ENCODE measurements around the gene ENPP3. TPM values are rescaled to one million over a fixed set of nuclear protein-coding genes. Genes with fewer than 3 reads are reported as not detected.

Gene ENPP3
- total and polyA plus RNA-seq, 9 of the 15 experiments (the other 6 are each of a cell fraction or from before 2014, with no cell fraction given): 14.0 to 32.8 (median 21.6) TPM

GRCh38 chr6:131627724-131628682 is 9.1 kb upstream of the ENPP3 start, which contains the start of gene MED23 (continued):
- peak; percentile 98 for TF ChIP-seq CTCFL (IDR thresholded peaks at IDR 0.05; ENCODE audit: borderline replicate concordance, insufficient read depth, low read depth, low read length, poor library complexity, severe bottlenecking)
- TF ChIP-seq HDAC3 (IDR thresholded peaks at IDR 0.05; ENCODE audit: borderline replicate concordance, partially characterized antibody): peak; percentile 19
- no peak for TF ChIP-seq ZNF436 (CRISPR knock-in tag; IDR thresholded peaks at IDR 0.05)
- TF ChIP-seq TEAD2 (tag; IDR thresholded peaks at IDR 0.05): no peak
- no peak for TF ChIP-seq CBFA2T3 (IDR thresholded peaks at IDR 0.05)
- no peak for TF ChIP-seq TFAM (CRISPR knock-in tag; conservative IDR thresholded peaks at IDR 0.05)
- peak; percentile 100 for TF ChIP-seq GABPB1 (CRISPR knock-in tag; IDR thresholded peaks at IDR 0.05)
- TF ChIP-seq ZNF316 (IDR thresholded peaks at IDR 0.05): no peak
- TF ChIP-seq ELK1 (CRISPR knock-in tag; IDR thresholded peaks at IDR 0.05): no peak
- TF ChIP-seq RNF2 (IDR thresholded peaks at IDR 0.05): peak; percentile 84
- TF ChIP-seq ETS1 (conservative IDR thresholded peaks at IDR 0.05; ENCODE audit: control insufficient read depth, low read depth, low read length): peak; percentile 94
- TF ChIP-seq MTA3 (IDR thresholded peaks at IDR 0.05; ENCODE audit: borderline replicate concordance): peak; percentile 94; the same call in 1 of the 2 replicates
- peak; percentile 23; the same call in 1 of the 2 replicates for TF ChIP-seq BCOR (IDR thresholded peaks at IDR 0.05)
- no peak for TF ChIP-seq CHCHD3 (CRISPR knock-in tag; IDR thresholded peaks at IDR 0.05)
- TF ChIP-seq TAF9B (IDR thresholded peaks at IDR 0.05; ENCODE audit: partially characterized antibody): peak; percentile 94
- TF ChIP-seq ZNF324 (CRISPR knock-in tag; IDR thresholded peaks at IDR 0.05): no peak
- peak; percentile 33; the same call in 1 of the 2 replicates for TF ChIP-seq MITF (IDR thresholded peaks at IDR 0.05)
- no peak for TF ChIP-seq FOXO4 (CRISPR knock-in tag; IDR thresholded peaks at IDR 0.05)
- TF ChIP-seq TOE1 (IDR thresholded peaks at IDR 0.05; ENCODE audit: borderline replicate concordance): peak; percentile 92
- TF ChIP-seq TOE1 (CRISPR knock-in tag; IDR thresholded peaks at IDR 0.05; ENCODE audit: borderline replicate concordance, low read depth): 0 out of 2 replicates have a peak, but pooled peaks have one; percentile 63
- TF ChIP-seq KLF16 (IDR thresholded peaks at IDR 0.05): peak; percentile 81
